Cerebellar nuclear complex (tissue), 1 donor: Measurements from ENCODE around the gene ATP6V0E1.
"Not testable (repeated sequence)": the region's sequence is repeated elsewhere in the genome, so short reads cannot be mapped to it uniquely, and the experiment has no call there.

ENCODE experiments used
- DNase-seq, 2 experiments: peaks; one replicate each; lab custom pipeline; 2025; lab: John Stamatoyannopoulos, UW

ATP6V0E1 gene

DNA sequence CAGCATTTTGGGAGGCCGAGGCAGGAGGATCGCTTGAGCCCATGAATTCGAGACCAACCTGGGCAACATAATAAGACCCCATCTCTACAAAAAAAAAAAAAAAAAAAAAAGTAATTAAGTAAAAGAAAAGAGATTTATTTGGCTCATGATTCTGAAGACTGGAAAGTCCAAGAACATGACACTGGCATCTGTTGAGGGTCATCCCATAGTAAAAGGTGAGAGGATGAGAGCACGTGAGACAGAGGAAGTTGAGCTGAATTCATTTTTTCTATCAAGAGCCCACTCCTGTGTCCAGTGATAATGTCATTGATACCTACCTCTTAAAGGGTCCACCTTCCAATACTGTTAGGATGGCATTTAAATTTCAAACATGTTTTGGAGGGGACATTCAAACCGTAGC lies 92.4 kb downstream of the ATP6V0E1 start:
- no peak for DNase-seq

- DNase-seq = not testable (repeated sequence)
Measured at GRCh38 chr5:173076471-173076870, 92.9 kb downstream of the ATP6V0E1 start.

DNA sequence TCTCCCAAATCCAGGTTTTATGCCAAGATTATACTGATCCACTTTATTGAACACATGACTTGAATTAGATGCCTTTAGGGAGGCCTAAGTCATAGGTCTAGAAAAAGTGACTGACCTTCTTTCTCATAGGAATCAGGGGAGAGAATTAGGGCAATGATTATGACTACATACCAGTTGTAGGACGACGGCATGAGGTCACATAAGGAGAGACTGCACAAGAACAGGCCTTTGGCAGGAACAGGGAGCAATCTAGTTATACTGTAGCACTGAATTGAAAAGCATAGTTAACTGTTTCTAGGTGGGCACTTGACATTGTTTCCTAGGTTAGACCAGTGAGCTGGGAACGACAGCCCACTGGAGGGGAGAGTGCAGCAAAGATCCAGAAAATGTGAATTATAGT lies 95.3 kb downstream of the ATP6V0E1 start:
- no peak for DNase-seq
